Measurements from ENCODE around the gene CD48.

CD48 gene, protein sequence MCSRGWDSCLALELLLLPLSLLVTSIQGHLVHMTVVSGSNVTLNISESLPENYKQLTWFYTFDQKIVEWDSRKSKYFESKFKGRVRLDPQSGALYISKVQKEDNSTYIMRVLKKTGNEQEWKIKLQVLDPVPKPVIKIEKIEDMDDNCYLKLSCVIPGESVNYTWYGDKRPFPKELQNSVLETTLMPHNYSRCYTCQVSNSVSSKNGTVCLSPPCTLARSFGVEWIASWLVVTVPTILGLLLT

DNA sequence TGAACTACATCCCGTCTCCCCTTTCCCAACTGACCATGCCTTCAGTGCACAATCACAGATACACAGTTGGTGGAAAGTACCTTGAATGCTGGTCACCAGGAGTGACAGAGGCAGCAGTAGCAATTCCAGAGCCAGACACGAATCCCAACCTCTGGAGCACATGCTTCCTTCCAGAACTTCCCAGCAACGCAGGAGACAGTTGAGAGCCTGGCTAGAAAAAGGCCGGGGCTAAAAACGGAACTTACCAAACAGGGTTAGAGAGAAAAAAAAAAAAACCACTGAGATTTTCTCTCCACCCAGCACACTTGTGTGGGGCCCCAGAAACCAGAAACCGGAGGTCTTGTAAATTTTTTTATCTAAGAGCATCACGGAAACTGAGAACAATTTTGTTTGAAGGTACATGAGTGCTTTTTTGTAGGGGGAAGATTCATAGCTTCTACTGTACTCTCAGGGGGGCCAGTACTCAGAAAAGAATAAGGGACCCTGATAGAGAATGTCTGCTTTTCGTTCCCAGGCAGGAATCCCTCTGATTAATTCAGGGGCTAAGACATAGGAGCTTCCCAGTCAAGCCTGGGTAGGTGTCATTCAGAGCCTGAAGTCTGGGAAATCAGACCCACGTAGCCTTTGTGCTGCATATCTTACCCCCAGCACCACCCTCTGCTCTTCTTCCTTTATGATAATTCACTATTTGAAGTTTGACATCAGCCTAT lies at the start of gene CD48:
CD48 (minus strand) TSS at position 221 of the 710 bp plus-strand sequence; CDS start at position 162, 59 bp downstream.
- no peaks in the 10 kb centered on the region for H3K27me3 Mint-ChIP-seq
- H3K36me3 Mint-ChIP-seq (ENCODE audit: low read depth): no peaks in the 10 kb centered on the region
- no peak within 1 kb of the TSS for H3K27ac Mint-ChIP-seq
- no peak within 1 kb of the TSS for H3K4me3 Mint-ChIP-seq
- H3K9me3 Mint-ChIP-seq: no peaks in the 10 kb centered on the region
- H3K4me1 Mint-ChIP-seq (ENCODE audit: low read depth): peaks cover 45% of the 10 kb centered on the region
- peak; percentile 66 for DNase-seq

DNA sequence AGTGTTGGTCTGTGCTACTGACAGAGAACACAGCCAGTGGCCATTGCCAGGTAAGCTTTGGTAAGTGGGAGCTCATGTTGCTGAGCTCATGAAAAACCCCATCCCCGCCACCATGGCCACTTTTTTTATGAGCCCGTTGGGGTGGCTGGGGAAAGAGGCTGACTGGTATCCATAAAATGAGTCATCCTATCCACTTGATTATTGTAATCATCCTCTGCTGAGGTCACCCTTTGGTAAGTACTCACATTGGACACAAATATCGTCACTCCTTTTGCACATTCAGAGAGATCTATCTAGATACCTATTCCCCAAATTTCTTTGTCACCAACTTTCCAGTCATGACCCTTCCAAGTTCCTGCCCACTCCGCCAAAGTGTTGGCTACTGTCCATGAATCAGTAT lies 49.4 kb upstream of the CD48 start:
- H3K27ac Mint-ChIP-seq: no peak overlapping the region
- peaks cover 14% of the 10 kb centered on the region for H3K9me3 Mint-ChIP-seq
- no peak overlapping the region for H3K4me3 Mint-ChIP-seq
- H3K27me3 Mint-ChIP-seq: no peaks in the 10 kb centered on the region
- peaks cover 55% of the 10 kb centered on the region for H3K4me1 Mint-ChIP-seq (ENCODE audit: low read depth)
- H3K36me3 Mint-ChIP-seq (ENCODE audit: low read depth): no peaks in the 10 kb centered on the region
- DNase-seq: no peak

DNA sequence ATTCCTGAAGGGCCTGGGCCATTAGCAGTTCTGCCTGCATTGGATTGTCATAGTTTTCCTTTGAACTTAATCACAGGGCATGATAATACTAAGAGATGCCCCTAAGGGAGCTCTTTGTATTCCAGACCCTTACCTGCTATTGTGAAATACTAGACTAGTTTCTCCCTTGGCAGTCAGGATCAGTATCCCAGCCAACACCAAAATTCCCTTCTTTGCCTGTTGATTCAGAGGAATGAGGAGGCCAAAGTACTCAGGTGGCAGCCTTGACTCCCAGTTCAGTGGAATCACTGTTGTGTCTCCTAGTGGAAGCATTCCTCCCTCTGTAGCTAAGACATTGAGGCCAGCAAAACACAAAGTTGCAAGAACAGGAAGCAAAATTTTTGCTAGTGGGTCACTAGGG lies 48.1 kb upstream of the CD48 start:
- no peak for DNase-seq
- Mint-ChIP-seq H3K9me3 (peaks cover 14% of the 10 kb centered on the region), H3K36me3 (ENCODE audit: low read depth) (no peaks in the 10 kb centered on the region), H3K4me3 (no peak overlapping the region), H3K27me3 (no peaks in the 10 kb centered on the region), H3K27ac (no peak overlapping the region), H3K4me1 (ENCODE audit: low read depth) (peaks cover 55% of the 10 kb centered on the region)

DNA sequence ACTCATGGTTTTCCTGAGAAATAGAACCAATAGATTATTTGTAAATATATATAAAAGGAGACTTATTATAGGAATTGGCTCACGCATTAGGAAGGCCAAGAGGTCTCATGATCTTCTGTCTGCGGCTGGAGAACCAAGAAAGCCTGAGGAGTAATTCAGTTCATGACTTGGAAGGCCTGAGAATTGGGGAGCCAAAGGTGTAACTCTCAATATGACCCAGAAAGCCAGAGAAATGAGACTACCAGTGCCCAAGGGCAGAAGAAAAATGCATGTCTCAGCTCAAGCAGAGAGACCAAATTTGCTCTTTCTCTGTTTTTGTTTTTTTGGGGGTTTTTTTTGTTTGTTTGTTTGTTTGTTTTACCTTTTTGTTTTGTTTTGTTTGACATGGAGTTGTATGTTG lies 46.9 kb upstream of the CD48 start:
- DNase-seq: no peak
- H3K9me3 Mint-ChIP-seq: peaks cover 14% of the 10 kb centered on the region
- peaks cover 12% of the 10 kb centered on the region for H3K36me3 Mint-ChIP-seq (ENCODE audit: low read depth)
- no peaks in the 10 kb centered on the region for H3K27me3 Mint-ChIP-seq
- H3K4me1 Mint-ChIP-seq (ENCODE audit: low read depth): peaks cover 58% of the 10 kb centered on the region
- no peak overlapping the region for H3K27ac Mint-ChIP-seq
- H3K4me3 Mint-ChIP-seq: no peak overlapping the region

DNA sequence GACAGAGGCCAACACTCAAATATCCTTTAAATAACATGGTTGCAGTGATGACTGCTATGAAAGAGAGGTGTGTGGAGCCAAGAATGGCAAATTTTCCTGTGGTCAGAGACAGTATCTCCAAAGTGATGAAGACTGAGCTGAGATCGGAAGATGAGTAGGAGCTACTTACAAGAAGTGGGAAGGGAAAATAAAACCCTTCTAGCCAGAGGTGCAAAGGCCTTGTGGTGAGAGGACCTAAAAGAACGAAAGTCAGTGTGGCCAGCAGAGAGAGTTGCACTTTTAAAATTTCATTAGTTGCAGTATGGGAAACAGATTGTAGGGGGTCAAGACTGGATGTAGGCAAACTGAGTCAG lies 45.2 kb upstream of the CD48 start:
- Mint-ChIP-seq H3K27me3 (no peaks in the 10 kb centered on the region), H3K4me3 (no peak overlapping the region), H3K9me3 (peaks cover 14% of the 10 kb centered on the region), H3K36me3 (ENCODE audit: low read depth) (peaks cover 29% of the 10 kb centered on the region), H3K4me1 (ENCODE audit: low read depth) (peaks cover 71% of the 10 kb centered on the region), H3K27ac (peak overlapping the region; percentile 84)
- no peak for DNase-seq

DNA sequence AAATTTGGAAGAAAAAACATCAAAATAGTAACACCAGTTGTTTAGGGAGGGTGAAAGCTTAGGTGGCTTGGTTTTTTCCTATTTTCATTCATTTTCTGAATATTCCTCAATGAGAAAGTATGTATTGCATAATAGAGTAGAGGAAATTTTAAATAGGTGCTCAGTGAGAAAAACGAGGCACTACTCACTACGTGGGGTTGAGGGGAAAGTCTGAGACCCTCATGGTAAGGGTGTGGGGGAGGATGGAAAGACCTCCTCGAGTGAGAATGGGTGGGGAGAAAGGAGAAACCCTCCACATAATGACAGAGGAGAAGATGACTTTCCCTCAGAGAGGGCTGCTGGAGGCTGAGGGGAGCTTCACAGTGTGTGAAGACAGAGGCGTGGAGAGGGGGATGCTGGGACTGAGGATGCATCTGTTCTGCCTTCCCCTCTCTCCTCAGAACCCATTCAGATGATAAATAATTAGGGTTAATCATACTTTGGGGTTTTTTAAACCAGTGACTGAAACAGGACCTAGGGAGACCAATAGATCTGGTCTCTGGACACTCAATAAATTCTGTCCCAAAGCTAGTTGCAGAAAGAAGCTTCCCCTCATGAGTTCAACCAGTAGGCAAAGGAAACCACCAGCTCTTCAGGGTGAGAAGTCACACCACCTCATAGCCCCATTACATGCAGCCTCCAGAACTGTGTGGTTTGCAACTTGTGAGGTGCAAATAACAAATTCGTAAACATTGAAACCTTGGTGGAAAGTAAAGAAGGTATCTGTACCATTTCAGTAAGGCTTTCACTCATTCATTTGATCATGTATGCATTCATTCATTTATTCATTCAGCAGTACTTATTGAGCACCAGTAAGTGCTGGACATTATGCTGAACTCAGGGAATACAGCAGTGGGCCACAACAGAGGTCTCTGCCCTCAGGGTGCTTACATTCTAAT lies 44.6 kb upstream of the CD48 start:
- H3K27ac Mint-ChIP-seq: peak overlapping the region; percentile 84
- no peaks in the 10 kb centered on the region for H3K27me3 Mint-ChIP-seq
- H3K4me3 Mint-ChIP-seq: no peak overlapping the region
- H3K9me3 Mint-ChIP-seq: peaks cover 8% of the 10 kb centered on the region
- peaks cover 32% of the 10 kb centered on the region for H3K36me3 Mint-ChIP-seq (ENCODE audit: low read depth)
- peaks cover 69% of the 10 kb centered on the region for H3K4me1 Mint-ChIP-seq (ENCODE audit: low read depth)
- DNase-seq: peak; percentile 40

DNA sequence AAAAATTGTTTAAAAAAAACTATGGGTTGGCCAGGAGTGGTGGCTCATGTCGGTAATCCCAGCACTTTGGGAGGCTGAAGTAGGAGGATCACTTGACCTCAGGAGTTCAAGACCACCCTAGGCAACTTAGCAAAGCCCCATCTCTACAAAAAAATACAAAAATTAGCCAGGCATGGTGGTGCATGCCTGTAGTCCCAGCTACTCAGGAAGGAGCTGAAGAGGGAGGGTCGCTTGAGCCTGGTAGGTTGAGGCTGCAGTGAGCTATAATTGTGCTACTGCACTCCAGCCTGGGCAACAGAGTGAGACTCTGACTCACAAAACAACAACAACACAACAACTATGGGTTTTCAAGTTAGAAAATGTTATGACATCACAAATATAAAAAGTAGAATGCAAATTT lies 43.8 kb upstream of the CD48 start:
- peak overlapping the region; percentile 84 for H3K27ac Mint-ChIP-seq
- H3K27me3 Mint-ChIP-seq: no peaks in the 10 kb centered on the region

DNA sequence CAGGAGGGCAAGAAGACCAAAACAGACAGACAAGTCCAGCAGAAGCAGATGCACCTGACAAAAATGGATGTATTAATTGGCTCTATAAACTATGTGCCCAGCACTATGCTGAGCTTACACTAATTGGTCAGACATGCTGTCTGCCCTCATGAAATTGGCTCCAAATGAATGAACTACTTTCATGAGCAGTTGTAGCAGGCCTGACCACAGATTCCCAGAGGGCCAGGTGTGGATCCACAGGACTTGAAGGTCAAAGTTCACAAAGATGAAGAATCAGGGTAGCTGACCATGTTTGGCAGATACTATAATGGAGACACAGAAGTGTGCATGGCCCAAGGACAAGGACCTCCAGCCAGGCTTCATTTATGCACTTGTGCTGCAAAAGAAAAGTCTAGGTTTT lies 42.0 kb upstream of the CD48 start:
- DNase-seq: no peak
- Mint-ChIP-seq H3K27me3 (no peaks in the 10 kb centered on the region), H3K4me1 (ENCODE audit: low read depth) (peaks cover 81% of the 10 kb centered on the region), H3K36me3 (ENCODE audit: low read depth) (peaks cover 56% of the 10 kb centered on the region), H3K4me3 (no peak overlapping the region), H3K27ac (no peak overlapping the region), H3K9me3 (peaks cover 6% of the 10 kb centered on the region)

More for the DNA sequence above, 43.8 kb upstream of the CD48 start:
- Mint-ChIP-seq H3K36me3 (ENCODE audit: low read depth) (peaks cover 40% of the 10 kb centered on the region), H3K4me1 (ENCODE audit: low read depth) (peaks cover 70% of the 10 kb centered on the region), H3K9me3 (peaks cover 6% of the 10 kb centered on the region), H3K4me3 (no peak overlapping the region)
- DNase-seq: no peak

DNA sequence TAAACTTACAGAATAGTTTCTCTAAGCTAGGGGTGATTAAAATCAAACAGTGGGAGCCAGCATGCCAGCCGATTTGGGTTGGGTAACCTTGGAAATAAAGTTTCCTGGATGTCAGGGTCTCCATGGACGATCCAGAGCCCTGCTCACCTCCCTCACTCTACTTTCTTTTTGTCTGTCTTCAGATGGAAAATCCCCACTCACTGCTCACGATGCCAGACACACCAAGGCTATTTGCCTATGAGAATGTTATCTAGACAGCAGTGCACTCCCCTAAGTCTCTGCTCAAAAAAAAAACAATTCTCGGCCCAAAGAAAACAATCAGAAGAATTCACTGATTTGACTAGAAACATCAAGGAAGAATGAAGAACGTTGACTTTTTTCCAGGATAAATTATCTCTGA lies 41.3 kb upstream of the CD48 start:
- Mint-ChIP-seq H3K27ac (peak overlapping the region; percentile 80), H3K36me3 (ENCODE audit: low read depth) (peaks cover 63% of the 10 kb centered on the region), H3K27me3 (no peaks in the 10 kb centered on the region)

DNA sequence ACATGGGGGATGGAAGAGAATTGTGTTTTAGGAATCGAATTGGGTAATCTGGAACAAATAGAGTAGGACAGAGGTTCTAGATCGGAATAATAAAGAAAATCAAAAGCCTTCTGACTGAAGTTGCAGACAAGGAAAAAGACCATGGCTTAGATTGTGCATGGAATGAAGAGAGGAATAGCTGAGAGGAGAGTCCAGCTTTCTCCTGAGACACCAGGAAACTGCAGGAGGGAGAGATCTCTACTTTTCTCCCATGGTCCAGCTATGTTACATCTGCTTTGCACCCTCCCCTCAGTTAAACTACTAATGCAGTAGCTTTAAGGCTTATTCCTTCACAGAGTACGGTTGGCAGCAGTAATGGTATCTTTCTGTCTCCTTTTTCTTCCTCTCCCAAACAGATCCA lies 40.8 kb upstream of the CD48 start:
- no peak overlapping the region for H3K4me3 Mint-ChIP-seq
- peaks cover 6% of the 10 kb centered on the region for H3K9me3 Mint-ChIP-seq
- peaks cover 86% of the 10 kb centered on the region for H3K4me1 Mint-ChIP-seq (ENCODE audit: low read depth)
- H3K36me3 Mint-ChIP-seq (ENCODE audit: low read depth): peaks cover 67% of the 10 kb centered on the region
- DNase-seq: no peak
- H3K27ac Mint-ChIP-seq: peak overlapping the region; percentile 80
- H3K27me3 Mint-ChIP-seq: no peaks in the 10 kb centered on the region

More for the DNA sequence above, 41.3 kb upstream of the CD48 start:
- no peak overlapping the region for H3K4me3 Mint-ChIP-seq
- H3K4me1 Mint-ChIP-seq (ENCODE audit: low read depth): peaks cover 85% of the 10 kb centered on the region
- DNase-seq: no peak
- H3K9me3 Mint-ChIP-seq: peaks cover 6% of the 10 kb centered on the region

DNA sequence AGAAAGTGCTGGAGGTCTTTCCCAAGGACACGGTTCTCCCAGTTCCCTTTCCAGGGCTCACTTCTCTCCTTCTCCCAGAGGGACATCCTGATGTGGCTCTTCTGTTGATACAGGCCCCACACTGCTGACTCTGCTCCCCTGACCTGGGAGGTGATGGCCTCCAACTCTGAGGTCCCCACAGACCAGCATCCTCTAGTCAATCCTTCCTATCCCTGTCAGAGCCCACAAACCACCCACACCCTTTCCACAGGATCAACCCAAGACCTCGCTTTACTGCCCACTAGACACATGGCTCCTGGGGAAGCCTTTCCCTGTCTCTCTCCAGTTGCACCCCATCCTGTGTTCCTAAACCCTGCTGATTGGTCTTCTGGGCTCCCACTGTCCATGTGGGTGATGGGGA lies 39.0 kb upstream of the CD48 start:
- Mint-ChIP-seq H3K4me1 (ENCODE audit: low read depth) (peaks cover 85% of the 10 kb centered on the region), H3K27me3 (no peaks in the 10 kb centered on the region), H3K27ac (peak overlapping the region; percentile 88), H3K9me3 (no peaks in the 10 kb centered on the region), H3K36me3 (ENCODE audit: low read depth) (peaks cover 80% of the 10 kb centered on the region), H3K4me3 (peak overlapping the region; percentile 10)
- DNase-seq: no peak

DNA sequence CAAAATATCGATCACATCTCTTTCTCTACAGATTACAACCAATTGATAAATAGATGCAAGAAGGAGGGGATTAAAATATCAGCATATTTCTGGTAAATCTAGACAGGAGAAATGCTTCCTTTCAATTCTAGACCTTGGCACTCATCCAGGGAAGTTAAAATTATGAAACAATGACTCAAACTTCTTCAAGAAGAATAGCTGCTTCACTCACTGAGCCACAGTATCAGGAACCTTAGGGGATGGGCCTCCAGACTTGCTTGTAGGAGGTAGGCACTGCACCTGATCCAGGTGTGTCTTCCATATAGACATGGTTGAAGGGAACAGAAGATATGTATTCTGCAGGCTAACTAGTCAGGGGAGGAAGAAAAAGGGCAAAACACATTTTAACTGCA lies 37.3 kb upstream of the CD48 start:
- Mint-ChIP-seq H3K4me1 (ENCODE audit: low read depth) (peaks cover 95% of the 10 kb centered on the region), H3K36me3 (ENCODE audit: low read depth) (peaks cover 78% of the 10 kb centered on the region), H3K27me3 (no peaks in the 10 kb centered on the region), H3K9me3 (no peaks in the 10 kb centered on the region), H3K4me3 (no peak overlapping the region), H3K27ac (peak overlapping the region; percentile 62)
- no peak for DNase-seq

DNA sequence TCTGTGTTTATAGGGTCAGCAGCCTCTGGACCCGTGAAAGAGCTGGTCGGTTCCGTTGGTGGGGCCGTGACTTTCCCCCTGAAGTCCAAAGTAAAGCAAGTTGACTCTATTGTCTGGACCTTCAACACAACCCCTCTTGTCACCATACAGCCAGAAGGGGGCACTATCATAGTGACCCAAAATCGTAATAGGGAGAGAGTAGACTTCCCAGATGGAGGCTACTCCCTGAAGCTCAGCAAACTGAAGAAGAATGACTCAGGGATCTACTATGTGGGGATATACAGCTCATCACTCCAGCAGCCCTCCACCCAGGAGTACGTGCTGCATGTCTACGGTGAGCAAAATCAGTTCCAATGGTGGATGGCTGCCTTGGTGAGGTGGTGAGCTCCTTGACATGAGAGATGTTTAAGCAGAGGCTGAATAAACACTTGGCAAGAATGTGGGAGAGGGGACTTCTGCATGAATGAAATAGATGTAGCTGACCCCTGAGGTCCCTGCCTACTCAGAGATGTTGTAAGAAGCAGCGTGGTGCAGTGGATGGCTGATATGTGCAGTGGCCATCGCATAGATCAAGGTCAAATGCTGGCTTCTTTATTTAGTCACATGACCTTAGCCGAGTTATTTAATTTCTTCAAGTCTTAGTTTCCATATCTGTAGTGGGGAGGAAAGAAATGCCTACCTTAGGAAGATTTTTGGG lies 36.7 kb upstream of the CD48 start:
- Mint-ChIP-seq H3K27ac (peak overlapping the region; percentile 62), H3K4me3 (no peak overlapping the region)
- no peak for DNase-seq

DNA sequence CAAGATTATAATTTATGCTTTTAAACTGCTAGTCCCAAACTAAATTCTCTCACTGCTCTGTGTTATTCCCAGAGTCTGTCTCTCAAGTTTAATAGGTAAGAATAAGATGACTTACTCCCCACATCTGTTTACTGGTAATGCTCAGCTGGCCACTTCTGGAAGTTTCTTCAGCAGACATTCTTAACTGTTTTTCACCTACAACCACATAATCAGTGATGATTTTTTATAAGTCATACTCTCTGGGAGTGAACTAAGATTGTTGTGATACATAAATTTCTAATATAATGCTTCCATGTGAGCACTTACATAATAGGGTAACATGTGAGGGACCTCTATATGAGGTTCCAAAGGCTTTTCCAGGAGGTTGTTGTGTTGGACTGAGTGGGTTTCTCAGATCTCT lies 36.1 kb upstream of the CD48 start:
- Mint-ChIP-seq H3K4me3 (no peak overlapping the region), H3K27me3 (no peaks in the 10 kb centered on the region), H3K27ac (peak overlapping the region; percentile 62), H3K36me3 (ENCODE audit: low read depth) (peaks cover 78% of the 10 kb centered on the region), H3K4me1 (ENCODE audit: low read depth) (peaks cover 95% of the 10 kb centered on the region), H3K9me3 (no peaks in the 10 kb centered on the region)
- DNase-seq: no peak

More for the DNA sequence above, 36.7 kb upstream of the CD48 start:
- peaks cover 95% of the 10 kb centered on the region for H3K4me1 Mint-ChIP-seq (ENCODE audit: low read depth)
- no peaks in the 10 kb centered on the region for H3K27me3 Mint-ChIP-seq
- H3K36me3 Mint-ChIP-seq (ENCODE audit: low read depth): peaks cover 78% of the 10 kb centered on the region
- H3K9me3 Mint-ChIP-seq: no peaks in the 10 kb centered on the region
